Suppressor macrophage treated with lipopolysaccharide for 1 hour (primary cell): ENCODE data around the gene ASPHD2.

ENCODE experiments used
- DNase-seq, 3 donors: peaks; one replicate each; pipeline ENCODE4 v3.0.0-alpha.2; 2020 to 2022

Gene ASPHD2

DNA sequence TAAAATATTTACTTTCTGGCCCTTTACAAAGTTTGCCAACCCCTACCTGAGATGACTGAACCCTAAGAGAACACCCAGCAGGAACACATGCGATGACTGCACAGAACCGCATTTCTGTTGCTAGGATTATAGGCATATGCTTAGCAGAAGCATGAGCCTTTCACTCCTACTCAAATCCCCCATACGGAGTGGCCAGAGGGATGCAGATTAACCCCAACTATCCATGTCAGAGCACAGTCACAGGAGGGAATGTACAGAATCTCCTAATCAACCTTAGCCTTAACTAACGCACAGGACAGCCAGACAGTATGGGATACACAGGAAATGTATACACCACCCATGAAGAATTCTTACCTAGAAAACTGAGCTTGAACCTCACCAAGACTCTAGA is 48.3 kb downstream of the ASPHD2 start:
- DNase-seq: peak; percentile 31 to 51 (median 47)

DNA sequence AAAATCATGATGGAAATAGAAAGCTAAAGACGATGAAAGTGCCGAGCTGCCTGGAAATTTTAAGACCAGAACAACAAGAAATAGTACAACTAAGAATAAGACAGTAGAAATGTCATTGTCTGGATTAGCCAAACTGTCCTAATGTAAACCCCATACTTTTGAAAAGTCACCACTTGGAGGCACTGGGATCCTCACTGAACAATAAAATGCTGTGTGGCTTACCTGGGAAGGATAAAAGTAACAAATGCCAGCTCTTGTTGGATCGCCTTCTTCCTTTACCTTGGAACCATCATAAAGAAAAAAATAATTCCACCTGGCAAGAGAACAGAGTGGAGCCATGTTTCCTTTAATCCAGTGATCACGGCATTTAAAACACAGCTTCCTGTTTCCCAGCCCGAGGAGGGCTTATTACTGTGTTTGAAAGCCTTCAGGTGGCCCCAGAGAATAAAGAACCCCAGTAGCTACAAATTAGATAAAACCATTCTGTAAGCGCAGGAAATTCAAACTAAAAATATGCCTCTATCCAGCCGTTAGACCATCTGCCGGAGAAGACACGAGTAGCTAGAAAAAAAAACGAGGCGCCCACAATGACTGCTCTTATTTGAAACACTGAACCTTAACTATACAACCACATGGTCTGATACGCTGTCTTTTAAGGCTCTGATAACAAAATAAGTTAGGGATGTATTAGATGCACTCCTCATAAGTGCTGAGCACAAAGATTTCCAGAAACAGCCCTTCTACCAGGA is 50.2 kb downstream of the ASPHD2 start:
- DNase-seq: peak in 2 of 3 donors; percentile 20

DNA sequence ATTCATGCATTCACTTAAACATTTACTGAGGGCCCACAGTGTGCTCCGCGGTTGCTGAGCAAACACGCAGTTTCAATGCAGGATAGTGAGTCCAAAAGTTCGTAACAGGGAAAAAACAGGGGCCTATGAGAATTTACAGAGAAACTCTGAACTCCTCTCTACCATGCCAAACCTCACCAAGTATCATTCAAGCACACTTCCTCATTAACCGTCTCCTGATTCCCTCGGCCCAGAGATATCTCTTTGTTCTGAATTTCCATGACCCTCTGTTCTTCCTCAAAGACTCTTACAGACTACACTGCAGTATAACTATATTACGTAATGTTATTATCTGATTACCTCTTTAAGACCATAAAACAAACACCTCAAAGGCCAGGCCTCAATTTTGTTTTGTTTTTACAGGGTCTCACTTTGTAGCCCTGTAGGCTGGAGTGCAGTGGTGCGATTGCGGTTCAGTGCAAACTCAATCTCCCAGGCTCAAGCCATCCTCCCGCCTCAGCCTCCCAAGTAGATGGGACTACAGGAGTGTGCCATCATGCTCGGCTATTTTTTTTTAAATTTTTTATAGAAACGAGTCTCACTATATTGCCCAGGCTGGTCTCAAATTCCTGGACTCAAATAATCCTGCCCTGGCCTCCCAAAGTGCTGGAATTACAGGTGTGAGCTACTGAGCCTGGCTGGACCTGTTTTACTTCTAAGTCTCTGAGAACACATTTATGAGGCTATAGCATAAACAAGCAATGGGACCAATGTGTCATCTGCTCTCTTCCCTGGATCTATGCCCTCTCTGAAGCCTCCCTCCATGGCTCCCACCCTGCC is 50.9 kb downstream of the ASPHD2 start:
- DNase-seq: peak; percentile 52 to 63 (median 62)

DNA sequence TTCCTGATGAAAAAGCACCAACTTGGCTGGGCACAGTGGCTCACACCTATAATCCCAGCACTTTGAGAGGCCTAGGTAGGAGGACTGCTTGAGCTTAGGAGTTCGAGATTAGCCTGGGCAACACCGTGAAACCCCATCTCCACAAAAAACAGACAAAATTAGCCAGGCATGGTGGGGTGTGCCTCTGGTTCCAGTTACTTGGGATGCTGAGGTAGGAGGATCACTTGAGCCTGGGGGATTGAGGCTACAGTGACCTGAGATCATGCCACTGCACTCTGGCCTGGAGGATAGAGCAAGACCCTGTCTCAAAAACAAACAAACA is 51.5 kb downstream of the ASPHD2 start:
- no peak for DNase-seq

DNA sequence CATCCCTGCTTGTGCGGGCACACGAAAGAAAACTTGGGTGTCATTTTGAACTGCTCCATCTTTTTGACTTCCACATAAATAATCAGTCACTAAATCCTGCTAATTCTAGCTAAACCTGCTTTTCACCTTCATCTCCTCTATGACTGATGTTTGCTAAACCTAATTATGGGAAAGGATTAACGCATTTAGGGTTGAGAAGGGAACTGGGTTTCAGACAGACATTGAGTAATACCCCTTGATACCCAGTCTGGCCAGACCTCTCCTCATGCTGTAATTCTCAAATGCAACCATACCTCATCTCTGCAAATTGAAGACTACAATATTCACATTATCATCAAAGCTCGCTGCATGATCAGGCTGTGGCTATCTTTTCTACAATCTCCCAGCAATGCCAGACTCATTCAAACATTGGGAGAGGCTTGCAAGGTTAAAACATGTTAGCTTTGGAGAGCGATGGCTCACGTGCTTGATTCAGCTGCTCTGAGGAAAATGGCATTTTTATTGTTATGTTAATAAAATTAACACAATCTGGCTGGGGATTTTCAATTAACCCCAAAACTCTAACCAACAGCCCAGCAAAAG is 52.1 kb downstream of the ASPHD2 start:
- no peak for DNase-seq

DNA sequence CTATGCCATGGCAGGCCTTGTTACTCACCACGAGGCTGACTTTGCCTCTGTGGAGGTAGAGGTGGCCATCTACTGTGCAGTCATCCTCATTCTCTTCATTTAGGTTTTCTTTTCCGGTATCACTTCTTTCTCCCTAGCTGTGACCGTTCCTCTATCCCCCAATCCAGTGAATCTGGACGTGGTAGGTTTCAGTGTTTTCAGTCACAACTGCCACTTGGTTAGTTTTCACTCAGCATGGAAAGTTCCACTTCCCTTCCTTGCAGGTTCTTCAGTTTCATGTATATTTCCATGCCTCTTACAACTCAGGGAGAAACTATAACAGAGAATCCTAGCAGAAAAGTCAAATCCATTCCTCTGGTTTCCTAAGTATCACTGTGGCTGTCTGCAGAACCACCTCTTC is 52.6 kb downstream of the ASPHD2 start:
- no peak for DNase-seq

DNA sequence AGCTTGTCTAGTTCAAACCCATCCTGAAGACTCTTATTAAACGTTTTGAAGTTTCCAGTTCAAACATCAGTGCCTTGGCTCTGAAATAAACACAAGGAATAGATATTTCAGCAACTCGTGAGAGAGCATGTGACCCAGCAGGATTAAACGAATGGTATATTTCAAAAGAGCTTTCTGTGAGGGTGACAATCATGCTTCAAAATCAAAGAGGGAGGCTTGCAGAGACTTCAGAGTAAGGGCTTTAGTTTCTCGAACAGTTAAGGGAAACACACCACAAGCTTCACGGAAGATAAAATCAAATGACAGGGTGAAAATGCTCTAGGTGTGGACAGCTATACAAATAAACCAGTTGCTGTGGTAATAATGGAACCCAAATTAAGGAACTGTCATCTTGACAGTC is 53.1 kb downstream of the ASPHD2 start:
- no peak for DNase-seq

DNA sequence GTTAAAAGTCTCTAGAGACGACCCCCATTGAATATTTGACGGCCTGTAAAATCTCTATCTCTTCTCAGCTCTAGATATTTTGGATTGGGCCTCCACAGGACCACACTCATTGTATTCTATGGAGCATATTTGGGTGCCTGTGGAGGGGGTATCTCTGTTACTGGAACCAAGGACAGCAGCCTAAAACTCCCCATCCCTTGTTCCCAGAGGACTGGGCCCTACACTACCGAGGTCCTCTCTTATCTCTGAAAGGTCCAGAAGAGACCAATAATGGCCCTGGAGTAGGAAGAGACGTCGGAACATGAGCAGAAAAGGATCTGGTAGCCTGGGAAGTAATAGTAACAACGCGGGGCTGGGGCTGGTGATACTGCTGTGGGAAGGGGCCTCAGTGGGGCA is 54.0 kb downstream of the ASPHD2 start:
- no peak for DNase-seq

DNA sequence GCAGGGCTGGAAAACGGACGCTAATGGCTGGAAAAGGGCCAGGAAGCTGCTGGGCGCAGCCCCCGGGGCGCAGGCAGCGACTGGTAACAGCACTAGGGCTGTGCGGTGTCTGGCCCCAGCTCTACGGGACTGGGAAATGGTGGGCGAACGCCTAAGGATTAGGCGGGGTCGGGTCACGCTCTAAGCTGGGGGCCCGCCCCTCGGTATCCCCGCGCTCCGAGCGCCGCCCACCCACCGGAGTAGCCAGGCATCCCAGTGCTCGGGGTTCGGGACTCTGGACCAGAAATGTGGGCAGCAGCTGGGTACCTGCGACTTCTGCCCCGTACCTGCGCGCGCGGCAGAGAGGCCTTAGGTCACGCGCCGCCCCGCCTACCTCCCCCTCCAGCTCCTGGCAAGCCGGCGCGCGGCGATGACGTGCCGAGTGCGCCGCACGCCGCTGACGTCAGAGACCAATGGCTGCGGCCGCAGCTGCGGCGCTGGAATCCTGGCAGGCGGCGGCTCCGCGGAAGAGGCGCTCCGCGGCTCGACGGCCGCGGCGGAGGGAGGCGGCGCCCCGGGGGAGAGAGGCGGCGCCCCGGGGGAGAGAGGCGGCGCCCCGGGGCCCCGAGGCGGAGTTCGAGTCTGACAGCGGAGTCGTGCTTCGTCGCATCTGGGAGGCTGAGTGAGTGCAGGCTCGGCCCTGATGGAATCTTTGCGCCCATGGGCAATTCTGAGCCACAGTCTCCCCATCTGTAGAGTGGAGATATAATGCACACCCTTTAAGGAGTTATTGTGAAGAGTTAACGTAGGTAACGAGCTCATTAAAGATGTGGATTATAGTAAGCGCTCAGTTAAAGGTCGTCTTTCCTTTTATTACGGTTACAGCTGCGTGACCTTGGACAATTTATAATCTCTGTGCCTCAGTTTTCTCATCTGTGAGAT is 54.6 kb downstream of the ASPHD2 start, which contains the start of the genes HPS4 and SRRD:
Gene HPS4 (minus strand): TSS at position 345 of the 921 bp plus-strand sequence. CDS start 2,021 bp downstream, outside the sequence.
Gene SRRD (plus strand): TSS at position 439 of the 921 bp plus-strand sequence. CDS start 14 bp downstream, at position 453.
- DNase-seq: peak; percentile 91 to 96 (median 95)

DNA sequence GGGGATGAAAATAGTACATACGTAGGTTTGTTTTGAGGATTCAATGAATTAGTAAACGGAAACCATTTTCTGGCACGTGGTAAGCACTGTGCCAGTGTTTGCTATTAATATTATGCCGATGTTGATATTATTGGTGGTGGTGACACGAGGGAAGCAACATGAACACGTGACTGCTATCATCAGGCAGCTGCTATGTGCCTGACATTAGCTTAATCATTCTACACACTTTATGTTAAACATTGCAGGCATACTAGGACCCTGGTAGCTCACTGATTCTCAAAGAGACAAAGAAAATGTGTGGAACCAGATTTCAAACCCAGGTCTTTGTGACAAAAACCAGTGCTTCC is 55.3 kb downstream of the ASPHD2 start:
- peak in 2 of 3 donors; percentile 18 to 24 for DNase-seq

DNA sequence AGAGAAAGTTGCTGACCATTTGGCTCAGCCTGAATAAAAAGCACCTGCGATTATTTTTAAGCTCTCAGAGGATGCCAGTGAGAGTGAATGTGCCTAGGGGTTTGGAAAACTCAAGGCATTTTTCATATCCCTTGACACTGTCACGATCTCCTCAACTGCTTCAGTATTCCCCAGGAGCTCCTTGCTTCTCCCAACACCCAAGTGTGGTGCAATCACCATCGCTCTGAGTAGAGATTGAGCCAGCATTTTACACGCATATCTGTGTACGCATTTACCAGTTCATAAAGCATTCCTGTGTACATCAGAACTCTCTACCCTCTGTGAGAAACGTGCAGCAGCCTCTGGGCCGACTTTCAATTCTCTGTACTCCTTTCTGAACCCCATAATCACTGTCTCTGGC is 56.0 kb downstream of the ASPHD2 start:
- no peak for DNase-seq

DNA sequence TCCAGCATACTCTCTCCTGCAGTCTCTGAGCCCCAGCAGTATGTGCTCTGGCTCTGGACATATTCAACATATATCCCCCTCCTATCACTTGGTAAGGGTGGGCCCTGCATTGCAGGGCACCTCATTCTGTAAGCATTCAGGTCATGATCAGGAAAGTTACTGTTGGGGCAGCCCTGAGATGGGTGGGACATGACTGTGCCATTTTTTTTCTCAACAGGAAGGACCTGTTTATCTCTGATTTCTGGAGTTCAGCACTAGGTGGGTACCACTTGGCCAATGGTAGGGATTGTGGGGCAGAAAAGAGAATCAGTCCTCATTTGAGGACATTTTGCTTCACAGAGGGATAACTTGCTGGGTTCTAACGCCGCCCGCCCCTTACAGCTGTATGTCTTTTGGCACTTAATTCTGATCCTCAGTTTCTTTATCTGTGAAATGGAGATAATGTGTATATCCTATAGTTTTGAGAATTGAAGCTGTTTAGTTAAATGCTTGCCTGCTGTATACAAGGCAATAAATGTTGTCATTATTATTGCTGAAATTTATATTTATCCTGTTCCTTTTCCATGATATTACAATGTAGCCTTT is 56.8 kb downstream of the ASPHD2 start:
- no peak for DNase-seq

DNA sequence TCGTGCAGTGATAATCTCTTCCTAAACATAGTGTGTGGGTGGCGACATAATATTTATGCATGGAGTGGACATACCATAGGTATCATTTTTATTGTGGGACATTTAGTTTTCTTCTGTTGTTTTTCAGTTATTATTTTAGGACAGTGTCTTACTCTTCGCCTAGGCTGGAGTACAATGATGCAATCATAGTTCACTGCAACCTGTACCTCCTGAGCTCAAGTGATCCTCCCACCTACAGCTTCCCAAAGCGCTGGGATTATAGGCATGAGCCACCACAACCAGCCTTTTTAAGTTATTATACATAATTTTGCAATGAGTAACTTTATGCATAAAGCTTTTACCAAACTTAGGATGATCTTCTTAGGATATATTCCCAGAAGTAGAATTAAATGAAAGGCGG is 57.3 kb downstream of the ASPHD2 start:
- DNase-seq: no peak

DNA sequence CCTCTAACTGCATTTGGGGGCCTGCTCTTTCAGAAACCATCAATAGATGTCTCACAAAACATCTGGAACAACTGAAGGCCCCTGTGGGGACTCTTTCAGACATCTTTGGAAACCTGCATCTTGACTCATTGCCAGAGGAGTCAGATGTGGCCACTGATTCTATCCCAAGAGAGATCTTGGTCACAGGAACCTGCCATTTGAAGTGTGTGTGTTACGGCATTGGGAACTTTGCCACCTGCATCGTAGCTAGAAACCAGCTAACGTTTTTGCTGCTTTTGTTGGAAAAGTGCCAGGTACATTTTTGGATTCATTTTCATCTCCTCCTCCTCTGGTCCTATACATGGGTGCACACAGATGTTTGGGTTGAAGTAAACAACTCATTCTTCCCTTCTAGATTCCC is 58.9 kb downstream of the ASPHD2 start:
- DNase-seq: no peak

DNA sequence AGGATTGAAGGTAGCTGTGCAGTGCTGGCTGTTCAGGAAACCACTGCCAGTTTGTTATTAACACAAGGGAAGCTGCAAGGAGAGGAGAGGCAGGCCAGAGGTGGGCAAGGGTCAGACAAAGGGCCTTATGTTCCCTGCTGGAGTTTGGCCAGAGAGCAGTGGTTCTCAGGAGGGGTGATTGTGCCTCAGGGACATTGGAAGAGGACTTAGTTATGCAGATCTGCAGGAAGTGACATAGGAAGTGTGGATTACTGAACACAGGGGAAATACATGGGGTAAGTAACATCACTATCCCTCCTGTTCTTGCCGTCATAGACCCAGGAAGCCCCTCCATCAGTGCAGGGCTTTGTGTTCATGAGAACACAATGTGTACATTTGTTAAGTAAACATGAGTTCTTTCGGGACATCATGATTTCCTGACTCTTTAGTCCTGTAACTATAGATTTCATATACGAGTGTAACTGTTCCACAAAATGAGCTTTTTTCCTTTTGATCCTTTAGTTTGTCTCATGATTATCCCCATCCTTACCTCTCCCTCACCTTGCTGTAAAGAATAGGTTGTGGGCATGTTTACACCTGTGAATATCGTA is 60.5 kb downstream of the ASPHD2 start:
- no peak for DNase-seq

DNA sequence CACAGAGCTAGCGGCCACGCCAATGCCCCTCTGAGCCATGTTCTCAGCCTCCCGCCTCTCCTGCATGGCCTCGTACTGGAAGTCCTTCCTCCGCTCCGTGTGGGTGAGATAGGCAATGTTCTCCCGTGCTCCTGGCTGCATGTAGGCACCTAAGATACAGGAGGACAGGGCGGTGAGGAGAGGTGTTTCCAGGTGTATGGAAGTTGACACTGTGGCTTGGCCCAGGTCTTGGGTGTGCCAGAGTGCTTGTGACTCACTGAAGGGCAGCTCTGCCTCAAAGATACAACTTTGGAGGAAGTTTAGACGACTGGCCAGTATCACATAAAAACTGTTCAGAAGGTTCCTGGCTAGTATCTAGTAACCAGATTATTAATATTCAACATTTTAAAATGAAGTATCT is 63.2 kb downstream of the ASPHD2 start:
- DNase-seq: no peak

DNA sequence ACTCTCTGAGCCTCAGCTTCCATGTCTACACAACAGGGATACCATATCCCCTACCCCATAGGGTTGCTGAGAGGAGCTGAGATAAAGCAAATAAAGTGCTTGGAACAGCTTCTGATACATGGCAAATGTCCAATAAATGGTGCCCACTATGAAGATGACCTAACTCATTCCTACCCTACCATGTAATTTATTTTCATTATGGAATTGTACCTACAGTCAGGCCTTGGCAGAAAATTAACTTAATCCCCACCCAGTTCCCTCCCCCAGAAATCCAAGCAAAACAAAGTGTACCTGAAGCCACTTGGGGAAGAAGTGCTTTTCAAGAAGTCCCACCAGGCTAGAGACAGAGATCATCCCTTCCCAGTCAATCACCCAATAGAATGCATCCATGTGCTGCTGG is 65.4 kb downstream of the ASPHD2 start:
- no peak for DNase-seq
